MM.1S (cell line): ENCODE measurements around the gene NLRP1.
A peak's percentile ranks its signal among the peaks of the same experiment; 100 is the strongest.

Source experiments
- DNase-seq: peaks from one replicate; pipeline ENCODE4 v3.0.0-alpha.2; 2015
- H2AFZ ChIP-seq: fragments of 300-600 bp; sonication (generic); 2 replicates; pipeline ENCODE4 v1.6.0; 2016; ENCODE audit warnings: antibody characterized with exemption, low read length
- H3F3A ChIP-seq: fragments of 300-600 bp; sonication (generic); 2 replicates; pipeline ENCODE4 v1.6.1; 2016; ENCODE audit warnings: mild to moderate bottlenecking, antibody characterized with exemption, low read length, moderate library complexity, mixed read lengths; ENCODE audit not compliant: insufficient read depth
- H3K27ac ChIP-seq: fragments of 300-600 bp; sonication (generic); 2 replicates; pipeline ENCODE4 v1.5.1; 2016; ENCODE audit warnings: mild to moderate bottlenecking, low read length
- H3K27me3 ChIP-seq: fragments of 300-600 bp; sonication (generic); replicated peaks from 2 replicates; pipeline ENCODE4 v1.6.0; 2016; ENCODE audit warnings: low read length; ENCODE audit not compliant: insufficient read depth
- H3K36me3 ChIP-seq: fragments of 300-600 bp; sonication (generic); replicated peaks from 2 replicates; pipeline ENCODE4 v1.6.1; 2016; ENCODE audit warnings: mild to moderate bottlenecking, low read length, mixed read lengths; ENCODE audit not compliant: insufficient read depth
- H3K4me1 ChIP-seq: fragments of 300-600 bp; sonication (generic); 2 replicates; pipeline ENCODE4 v1.6.1; 2016; ENCODE audit warnings: low read length, mixed read lengths
- H3K4me2 ChIP-seq: fragments of 300-600 bp; sonication (generic); 2 replicates; pipeline ENCODE4 v1.6.0; 2016; ENCODE audit warnings: low read depth, low read length
- H3K4me3 ChIP-seq: fragments of 300-600 bp; sonication (generic); 2 replicates; pipeline ENCODE4 v1.5.1; 2016; ENCODE audit warnings: low read length, mixed read lengths
- H3K79me2 ChIP-seq: fragments of 300-600 bp; sonication (generic); 2 replicates; pipeline ENCODE4 v1.6.1; 2016; ENCODE audit warnings: mixed run types, low read length, mixed read lengths
- H3K9ac ChIP-seq: fragments of 300-600 bp; sonication (generic); 2 replicates; pipeline ENCODE4 v1.6.1; 2016; ENCODE audit warnings: low read length, mixed read lengths
- H3K9me2 ChIP-seq: fragments of 300-600 bp; sonication (generic); replicated peaks from 2 replicates; pipeline ENCODE4 v1.6.1; 2016; ENCODE audit warnings: mild to moderate bottlenecking, low read length, mixed read lengths; ENCODE audit not compliant: insufficient read depth
- H3K9me3 ChIP-seq: fragments of 300-600 bp; sonication (generic); replicated peaks from 2 replicates; pipeline ENCODE4 v1.6.1; 2016; ENCODE audit warnings: mild to moderate bottlenecking, low read length, mixed read lengths; ENCODE audit not compliant: insufficient read depth
- H4K20me1 ChIP-seq: fragments of 300-600 bp; sonication (generic); 2 replicates; pipeline ENCODE4 v1.6.1; 2016; ENCODE audit warnings: mild to moderate bottlenecking, low read length, moderate library complexity, mixed read lengths; ENCODE audit not compliant: insufficient read depth
- CTCF ChIP-seq: fragments of 300-600 bp; sonication (generic); IDR thresholded peaks from 2 replicates; pipeline ENCODE4 v1.5.1; 2016; ENCODE audit warnings: antibody characterized with exemption, low read length, mixed read lengths
- EZH2 ChIP-seq: fragments of 300-600 bp; sonication (generic); optimal IDR thresholded peaks from 2 replicates; pipeline ENCODE3; 2017; ENCODE audit warnings: low read depth, mild to moderate bottlenecking, antibody characterized with exemption, low read length, mixed read lengths
- EZH2phosphoT487 ChIP-seq: fragments of 300-600 bp; sonication (generic); IDR thresholded peaks from 2 replicates; pipeline ENCODE4 v1.6.1; 2018; ENCODE audit warnings: antibody characterized with exemption, low read length

NLRP1 gene

GRCh38 chr17:5592382-5592781, 8.1 kb upstream of the NLRP1 start:
- H3K36me3 ChIP-seq, result no peaks in the 10 kb centered on the region
- no peak overlapping the region for H3K4me2 ChIP-seq
- no peak overlapping the region for H3K4me3 ChIP-seq
- no peaks in the 10 kb centered on the region for H3F3A ChIP-seq
- H3K27me3 ChIP-seq, result peaks cover 11% of the 10 kb centered on the region; the same call in 1 of the 2 replicates
- no peaks in the 10 kb centered on the region for H3K4me1 ChIP-seq
- H3K9me2 ChIP-seq, result no peaks in the 10 kb centered on the region
- H3K9me3 ChIP-seq, result no peaks in the 10 kb centered on the region
- DNase-seq, result peak; percentile 67
- no peak overlapping the region for H3K27ac ChIP-seq
- H4K20me1 ChIP-seq, result no peaks in the 10 kb centered on the region
- no peak for TF ChIP-seq EZH2
- peak; percentile 61 for TF ChIP-seq CTCF
- no peak for TF ChIP-seq EZH2phosphoT487
- H3K79me2 ChIP-seq, result no peaks in the 10 kb centered on the region
- H3K9ac ChIP-seq, result no peak overlapping the region
- no peak overlapping the region for H2AFZ ChIP-seq

- peaks cover 11% of the 10 kb centered on the region; the same call in 1 of the 2 replicates for H3K27me3 ChIP-seq
- no peak overlapping the region for H2AFZ ChIP-seq
- no peaks in the 10 kb centered on the region for H3K9me2 ChIP-seq
- DNase-seq, result no peak
- no peaks in the 10 kb centered on the region for H3K36me3 ChIP-seq
- TF ChIP-seq CTCF (no peak), EZH2phosphoT487 (no peak)
- no peak overlapping the region for H3K4me3 ChIP-seq
- H4K20me1 ChIP-seq, result no peaks in the 10 kb centered on the region
- H3F3A ChIP-seq, result no peaks in the 10 kb centered on the region
- no peak overlapping the region for H3K9ac ChIP-seq
- H3K79me2 ChIP-seq, result no peaks in the 10 kb centered on the region
- H3K27ac ChIP-seq, result no peak overlapping the region
- H3K9me3 ChIP-seq, result no peaks in the 10 kb centered on the region
- no peak overlapping the region for H3K4me2 ChIP-seq
- no peaks in the 10 kb centered on the region for H3K4me1 ChIP-seq
These were observed 7.7 kb upstream of the NLRP1 start for GRCh38 chr17:5591966-5592365.

GRCh38 chr17:5588584-5588983, 4.3 kb upstream of the NLRP1 start:
- H3K4me2 ChIP-seq, result no peak overlapping the region
- peaks cover 7% of the 10 kb centered on the region for H3K79me2 ChIP-seq
- peaks cover 4% of the 10 kb centered on the region; the same call in 1 of the 2 replicates for H3K27me3 ChIP-seq
- H3K4me3 ChIP-seq, result no peak overlapping the region
- DNase-seq, result no peak
- H3K9me3 ChIP-seq, result no peaks in the 10 kb centered on the region
- H2AFZ ChIP-seq, result no peak overlapping the region
- H3K9me2 ChIP-seq, result no peaks in the 10 kb centered on the region
- no peaks in the 10 kb centered on the region for H3K36me3 ChIP-seq
- TF ChIP-seq EZH2 (no peak), EZH2phosphoT487 (no peak), CTCF (no peak)
- H3K9ac ChIP-seq, result no peak overlapping the region
- no peaks in the 10 kb centered on the region for H4K20me1 ChIP-seq
- peaks cover 13% of the 10 kb centered on the region for H3K4me1 ChIP-seq
- no peak overlapping the region for H3K27ac ChIP-seq
- peaks cover 6% of the 10 kb centered on the region for H3F3A ChIP-seq
